Erythroblast (primary cell): Measurements from ENCODE around the gene TESK2.

Experiments
- GATA1 ChIP-seq: IDR thresholded peaks from 2 replicates; pipeline ENCODE4 v1.6.1; 2011; ENCODE audit warnings: low read depth, mild to moderate bottlenecking, control low read depth, low read length, moderate library complexity
- POLR2A ChIP-seq: IDR thresholded peaks from 2 replicates; pipeline ENCODE4 v1.6.1; 2011; ENCODE audit warnings: mild to moderate bottlenecking, low read length

DNA sequence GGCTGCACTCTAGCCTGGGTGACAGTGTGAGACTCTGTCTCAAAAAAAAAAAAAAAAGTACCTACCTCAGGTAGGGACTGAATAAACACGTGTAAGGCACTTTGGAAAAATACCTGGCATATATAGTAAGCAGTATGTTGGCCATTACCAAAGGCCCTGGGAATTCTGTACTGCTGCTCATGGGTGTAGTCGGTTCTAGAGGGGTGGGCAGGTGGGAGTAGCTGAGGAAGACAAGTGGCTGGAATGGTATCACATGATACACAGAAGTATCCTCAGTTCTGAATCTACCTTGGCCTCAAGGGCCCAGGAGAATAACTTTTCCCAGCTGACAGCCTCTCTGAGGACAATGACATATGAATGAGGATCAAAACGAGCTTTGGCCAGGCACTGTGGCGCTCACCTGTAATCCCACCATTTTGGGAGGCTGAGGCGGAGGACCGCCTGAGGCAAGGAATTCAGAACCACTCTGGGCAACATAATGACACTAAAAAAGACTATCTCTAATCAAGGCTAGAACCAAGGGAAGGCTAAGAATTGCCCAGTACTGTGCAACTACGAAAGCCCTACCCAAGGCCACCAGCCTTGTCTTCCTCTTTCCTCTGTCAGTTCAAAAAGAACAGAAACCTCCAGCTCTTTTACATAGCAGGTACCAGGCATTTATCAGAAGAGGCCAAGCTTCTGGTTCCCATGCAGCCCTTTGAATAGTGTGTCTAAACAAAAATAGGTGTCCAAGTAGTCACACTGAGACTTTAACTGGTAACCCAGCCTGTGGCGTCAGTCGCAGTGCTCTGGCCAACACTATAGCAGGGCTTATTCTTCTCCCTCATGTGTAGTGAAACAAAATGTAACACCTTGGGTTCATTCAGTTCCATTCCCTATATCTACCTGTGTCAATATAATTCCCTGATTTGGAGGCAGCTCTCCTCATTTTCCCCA is 19.3 kb upstream of the TESK2 start:
- TF ChIP-seq POLR2A (no peak), GATA1 (no peak)
